WI38 (cell line): ENCODE results near the gene PRR13.
"Not testable (repeated sequence)": the region's sequence is repeated elsewhere in the genome, so short reads cannot be mapped to it uniquely, and the experiment has no call there.

Source experiments
- H3K4me3 ChIP-seq: 2 replicates; pipeline ENCODE4 v1.5.1; 2011; ENCODE audit warnings: low read depth, mild to moderate bottlenecking, control low read depth, low read length
- TF ChIP-seq, protein P1 (sequence below): IDR thresholded peaks from 2 replicates; pipeline ENCODE4 v1.5.1; 2012; ENCODE audit warnings: low read depth, mild to moderate bottlenecking, control low read depth, low read length

Gene PRR13

DNA sequence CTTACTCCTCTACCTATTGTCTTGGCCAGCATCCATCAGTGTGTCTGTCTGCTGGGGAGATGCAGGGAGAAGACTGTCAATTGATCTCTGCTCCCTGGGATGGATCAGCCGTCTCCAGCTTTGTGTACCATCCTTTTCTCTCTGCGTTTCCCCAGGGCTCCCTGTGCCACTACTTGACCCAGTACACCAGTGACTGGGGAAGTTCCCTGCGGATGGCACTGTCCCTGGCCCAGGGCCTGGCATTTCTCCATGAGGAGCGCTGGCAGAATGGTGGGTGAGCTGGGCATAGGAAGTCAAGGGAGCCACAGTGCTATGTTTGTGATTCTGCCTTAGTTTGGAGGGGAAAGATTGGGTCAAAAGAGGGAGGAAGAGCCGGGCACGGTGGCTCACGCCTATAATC, 12.8 kb upstream of the PRR13 start:
- TF ChIP-seq, protein P1, sequence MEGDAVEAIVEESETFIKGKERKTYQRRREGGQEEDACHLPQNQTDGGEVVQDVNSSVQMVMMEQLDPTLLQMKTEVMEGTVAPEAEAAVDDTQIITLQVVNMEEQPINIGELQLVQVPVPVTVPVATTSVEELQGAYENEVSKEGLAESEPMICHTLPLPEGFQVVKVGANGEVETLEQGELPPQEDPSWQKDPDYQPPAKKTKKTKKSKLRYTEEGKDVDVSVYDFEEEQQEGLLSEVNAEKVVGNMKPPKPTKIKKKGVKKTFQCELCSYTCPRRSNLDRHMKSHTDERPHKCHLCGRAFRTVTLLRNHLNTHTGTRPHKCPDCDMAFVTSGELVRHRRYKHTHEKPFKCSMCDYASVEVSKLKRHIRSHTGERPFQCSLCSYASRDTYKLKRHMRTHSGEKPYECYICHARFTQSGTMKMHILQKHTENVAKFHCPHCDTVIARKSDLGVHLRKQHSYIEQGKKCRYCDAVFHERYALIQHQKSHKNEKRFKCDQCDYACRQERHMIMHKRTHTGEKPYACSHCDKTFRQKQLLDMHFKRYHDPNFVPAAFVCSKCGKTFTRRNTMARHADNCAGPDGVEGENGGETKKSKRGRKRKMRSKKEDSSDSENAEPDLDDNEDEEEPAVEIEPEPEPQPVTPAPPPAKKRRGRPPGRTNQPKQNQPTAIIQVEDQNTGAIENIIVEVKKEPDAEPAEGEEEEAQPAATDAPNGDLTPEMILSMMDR = no peak
- no peak overlapping the region for H3K4me3 ChIP-seq

DNA sequence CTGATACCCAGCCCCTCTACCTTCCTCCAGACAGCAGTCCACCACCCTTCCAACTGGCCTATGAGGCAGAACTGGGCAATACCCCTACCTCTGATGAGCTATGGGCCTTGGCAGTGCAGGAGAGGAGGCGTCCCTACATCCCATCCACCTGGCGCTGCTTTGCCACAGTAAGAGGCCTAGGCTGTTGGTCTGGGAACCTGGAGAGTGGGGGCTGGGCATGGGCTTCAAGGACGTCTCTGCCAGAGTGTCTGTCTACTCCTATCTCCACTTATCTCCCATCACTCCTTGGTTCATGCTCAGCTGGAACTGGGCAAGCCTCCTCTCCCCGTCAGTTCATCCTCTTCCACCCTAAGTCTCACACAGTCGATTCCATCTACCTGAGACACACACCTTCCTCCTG, 11.4 kb upstream of the PRR13 start:
- H3K4me3 ChIP-seq = no peak overlapping the region
- TF ChIP-seq, protein P1 = no peak

DNA sequence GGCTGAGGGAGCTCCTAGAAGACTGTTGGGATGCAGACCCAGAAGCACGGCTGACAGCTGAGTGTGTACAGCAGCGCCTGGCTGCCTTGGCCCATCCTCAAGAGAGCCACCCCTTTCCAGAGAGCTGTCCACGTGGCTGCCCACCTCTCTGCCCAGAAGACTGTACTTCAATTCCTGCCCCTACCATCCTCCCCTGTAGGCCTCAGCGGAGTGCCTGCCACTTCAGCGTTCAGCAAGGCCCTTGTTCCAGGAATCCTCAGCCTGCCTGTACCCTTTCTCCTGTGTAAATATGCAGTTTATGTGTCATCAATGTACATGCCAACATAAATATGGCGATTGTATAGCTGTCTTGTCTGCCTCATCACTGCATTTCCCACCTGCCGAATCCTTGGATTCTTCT, 10.3 kb upstream of the PRR13 start:
- no peak overlapping the region for H3K4me3 ChIP-seq
- TF ChIP-seq, protein P1 = no peak

DNA sequence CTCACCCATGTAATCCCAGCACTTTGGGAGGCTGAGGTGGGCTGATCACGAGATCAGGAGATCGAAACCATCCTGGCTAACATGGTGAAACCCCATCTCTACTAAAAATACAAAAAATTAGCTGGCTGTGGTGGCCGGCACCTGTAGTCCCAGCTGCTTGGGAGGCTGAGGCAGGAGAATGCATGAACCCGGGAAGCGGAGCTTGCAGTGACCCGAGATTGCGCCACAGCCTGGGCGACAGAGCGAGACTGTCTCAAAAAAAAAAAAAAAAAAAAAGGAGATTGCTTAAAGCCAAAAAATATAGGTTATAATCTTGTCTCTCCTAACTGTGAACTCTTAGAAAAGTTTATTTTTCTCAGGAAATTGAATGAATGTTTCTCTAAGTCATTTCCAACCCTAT, 6.2 kb upstream of the PRR13 start:
- not testable (repeated sequence) for H3K4me3 ChIP-seq

DNA sequence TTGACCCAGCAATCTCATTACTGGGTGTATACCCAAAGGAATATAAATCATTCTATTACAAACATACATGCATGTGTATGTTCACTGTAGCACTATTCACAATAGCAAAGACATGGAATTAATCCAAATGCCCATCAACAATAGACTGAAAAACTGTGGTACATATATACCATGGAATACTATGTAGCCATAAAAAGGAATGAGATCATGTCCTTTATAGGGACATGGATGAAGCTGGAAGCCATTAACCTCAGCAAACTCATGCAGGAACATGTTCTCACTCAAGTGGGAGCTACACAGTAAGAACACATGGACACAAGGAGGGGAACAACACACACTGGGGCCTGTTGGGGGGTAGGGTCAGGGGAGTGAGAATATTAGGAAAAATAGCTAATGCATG, 2.0 kb upstream of the PRR13 start:
- not testable (repeated sequence) for H3K4me3 ChIP-seq

DNA sequence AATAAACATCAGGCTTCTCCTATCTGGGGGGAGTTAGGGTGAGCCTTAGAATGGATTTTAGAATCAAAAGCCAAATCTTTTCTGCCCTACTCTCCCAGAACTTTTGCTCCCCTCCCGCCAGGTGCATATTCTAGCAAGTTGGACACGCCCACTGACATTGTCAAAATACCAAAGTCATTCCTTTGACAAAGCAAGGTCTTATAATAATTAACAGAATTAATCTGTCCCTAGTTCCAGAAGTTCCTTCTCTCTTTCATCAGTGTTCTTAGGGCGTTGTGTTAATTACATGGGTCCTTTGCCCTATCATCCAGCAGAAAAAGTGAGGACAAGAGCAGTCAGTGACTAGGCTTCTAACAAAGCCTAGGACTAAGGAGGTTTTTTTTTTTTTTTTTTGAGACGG, 2.4 kb downstream of the PRR13 start:
- H3K4me3 ChIP-seq = no peak overlapping the region

DNA sequence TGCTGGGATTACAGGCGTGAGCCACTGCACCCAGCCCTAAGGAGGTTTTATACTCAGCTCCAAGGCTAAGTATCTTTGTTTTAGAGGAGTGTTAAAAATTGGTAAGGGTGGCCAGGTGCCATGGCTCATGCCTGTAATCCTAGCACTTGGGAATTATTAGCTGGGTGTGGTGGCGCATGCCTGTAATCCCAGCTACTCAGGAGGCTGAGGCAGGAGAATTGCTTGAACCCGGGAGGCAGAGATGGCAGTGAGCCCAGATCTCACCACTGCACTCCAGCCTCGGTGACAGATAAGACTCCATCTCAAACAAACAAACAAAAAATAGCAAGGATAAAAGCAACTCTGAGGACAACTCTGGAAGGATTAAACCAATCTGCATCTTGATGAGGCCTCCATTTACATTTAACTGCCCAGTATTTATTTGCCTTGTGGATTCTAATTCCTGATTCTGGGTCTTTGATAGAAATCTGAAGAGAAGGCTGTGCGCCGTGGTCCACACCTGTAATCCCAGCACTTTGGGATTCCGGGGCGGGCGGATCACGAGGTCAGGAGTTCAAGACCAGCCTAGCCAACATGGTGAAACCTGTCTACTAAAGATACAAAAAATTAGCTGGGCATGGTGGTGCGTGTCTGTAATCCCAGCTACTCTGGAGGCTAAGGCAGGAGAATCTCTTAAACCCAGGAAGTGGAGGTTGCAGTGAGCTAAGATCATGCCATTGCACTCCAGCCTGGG, 3.2 kb downstream of the PRR13 start:
- not testable (repeated sequence) for H3K4me3 ChIP-seq

More for the DNA sequence above, 2.4 kb downstream of the PRR13 start:
- TF ChIP-seq, protein P1 = no peak

DNA sequence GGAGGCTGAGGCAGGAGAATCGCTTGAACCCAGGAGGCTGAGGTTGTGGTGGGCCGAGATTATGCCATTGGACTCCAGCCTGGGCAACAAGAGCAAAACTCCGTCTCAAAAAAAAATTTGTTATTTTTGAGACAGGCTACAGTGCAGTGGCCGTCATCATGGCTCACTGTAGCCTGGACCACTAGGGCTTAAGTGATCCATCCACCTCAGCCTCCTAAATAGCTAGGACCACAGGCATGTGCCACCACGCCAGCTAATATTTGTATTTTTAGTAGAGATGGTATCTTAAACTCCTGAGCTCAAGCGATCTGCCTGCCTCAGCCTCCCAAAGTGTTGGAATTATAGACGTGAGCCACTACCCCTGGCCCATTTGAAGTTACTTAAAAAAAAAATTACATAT, 9.4 kb downstream of the PRR13 start:
- TF ChIP-seq, protein P1 = no peak

DNA sequence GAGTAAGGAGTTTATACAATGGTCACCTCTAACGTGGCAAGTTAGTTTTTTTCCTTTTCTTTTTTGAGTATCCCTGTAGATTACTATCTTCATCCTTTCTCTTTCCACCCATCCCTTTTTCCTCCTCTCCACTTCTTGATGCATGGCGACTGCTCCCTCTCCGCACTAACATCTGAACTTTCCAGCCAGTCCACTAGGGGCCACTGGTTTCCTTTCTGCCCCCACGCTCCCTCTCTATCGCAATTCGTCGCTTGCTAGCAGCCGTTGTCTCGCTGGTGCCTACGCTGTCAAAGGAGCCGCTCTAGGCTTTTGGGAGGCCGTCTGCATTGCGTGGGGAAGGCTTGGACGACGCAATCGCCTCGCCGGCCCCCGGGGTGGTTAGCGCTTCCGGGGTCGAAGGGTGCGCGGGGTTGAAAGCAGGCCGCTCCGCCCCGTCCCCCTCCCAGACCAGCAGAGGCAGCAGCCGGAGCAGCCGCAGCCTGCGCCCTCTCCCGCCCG, 10.2 kb downstream of the PRR13 start, which contains the start of gene PCBP2:
Gene PCBP2 (plus strand): TSS at position 442 of the 498 bp plus-strand sequence. CDS start 2,699 bp downstream, outside the sequence.
- H3K4me3 ChIP-seq = peak within 1 kb of the TSS; percentile 90
- TF ChIP-seq, protein P1 = peak; percentile 85

More for the DNA sequence above, 9.4 kb downstream of the PRR13 start:
- no peak overlapping the region for H3K4me3 ChIP-seq
